Type B pancreatic cell (in vitro differentiated cells): Measurements from ENCODE around the gene ELL3. TPM values are rescaled to one million over a fixed set of nuclear protein-coding genes. Genes with fewer than 3 reads are reported as not detected.
A peak's percentile ranks its signal among the peaks of the same experiment; 100 is the strongest.

Experiments used
- DNase-seq: peaks from one replicate; pipeline ENCODE4 v3.0.0; 2021; ENCODE audit warnings: mixed read lengths; ENCODE audit not compliant: unreplicated experiment; ENCODE audit errors: extremely low spot score
- H3K27ac Mint-ChIP-seq: 2 replicates; pipeline ENCODE4 v1.8.0; 2021; ENCODE audit warnings: mild to moderate bottlenecking, mixed read lengths
- H3K27me3 Mint-ChIP-seq: 2 replicates; pipeline ENCODE4 v1.8.0; 2021; ENCODE audit warnings: mixed read lengths
- H3K36me3 Mint-ChIP-seq: 2 replicates; pipeline ENCODE4 v1.8.0; 2021; ENCODE audit warnings: mixed read lengths
- H3K4me1 Mint-ChIP-seq: one replicate; pipeline ENCODE4 v1.8.0; 2021; ENCODE audit warnings: mixed read lengths; ENCODE audit not compliant: unreplicated experiment
- H3K4me3 Mint-ChIP-seq: 2 replicates; pipeline ENCODE4 v1.8.0; 2021; ENCODE audit warnings: mild to moderate bottlenecking, mixed read lengths
- H3K9me3 Mint-ChIP-seq: 2 replicates; pipeline ENCODE4 v1.8.0; 2021; ENCODE audit warnings: mixed read lengths
- total RNA-seq: library from RNA; stranded (reverse); gene quantifications from 2 replicates; pipeline ENCODE4 v1.2.1, GENCODE V29; 2021; ENCODE audit warnings: low replicate concordance
- TF ChIP-seq, protein P1 (sequence below): fragments of 200-600 bp; sonication (generic); conservative IDR thresholded peaks from 2 replicates; pipeline ENCODE4 v1.5.0; 2021; ENCODE audit warnings: antibody characterized with exemption, mild to moderate bottlenecking

The ELL3 gene
- total RNA-seq, 1 donor from 2014 or later, result 4.1 TPM

DNA sequence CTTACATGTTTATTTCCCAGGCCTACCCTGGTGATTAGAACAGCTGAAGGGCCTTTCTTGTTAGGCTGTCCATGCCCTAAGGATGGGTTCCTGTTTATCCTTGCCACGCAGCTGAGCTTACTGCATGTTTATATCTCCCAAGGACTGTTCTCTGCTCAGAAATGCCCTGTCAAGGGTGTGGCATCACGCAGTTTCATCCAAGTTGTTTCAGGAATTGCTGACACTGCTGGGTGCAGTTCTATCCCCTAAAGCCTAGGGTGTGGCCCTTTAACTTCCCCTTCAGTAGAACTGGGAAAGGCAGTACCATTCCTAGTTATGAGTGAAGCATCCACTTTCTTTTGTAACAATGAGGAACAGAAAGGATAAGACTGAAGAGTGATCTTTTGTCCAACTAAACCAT, 5.0 kb downstream of the ELL3 start:
- H3K27ac Mint-ChIP-seq, result peak overlapping the region; percentile 99
- peak overlapping the region; percentile 74 for H3K4me3 Mint-ChIP-seq
- H3K36me3 Mint-ChIP-seq, result peaks cover 40% of the 10 kb centered on the region
- TF ChIP-seq, protein P1, sequence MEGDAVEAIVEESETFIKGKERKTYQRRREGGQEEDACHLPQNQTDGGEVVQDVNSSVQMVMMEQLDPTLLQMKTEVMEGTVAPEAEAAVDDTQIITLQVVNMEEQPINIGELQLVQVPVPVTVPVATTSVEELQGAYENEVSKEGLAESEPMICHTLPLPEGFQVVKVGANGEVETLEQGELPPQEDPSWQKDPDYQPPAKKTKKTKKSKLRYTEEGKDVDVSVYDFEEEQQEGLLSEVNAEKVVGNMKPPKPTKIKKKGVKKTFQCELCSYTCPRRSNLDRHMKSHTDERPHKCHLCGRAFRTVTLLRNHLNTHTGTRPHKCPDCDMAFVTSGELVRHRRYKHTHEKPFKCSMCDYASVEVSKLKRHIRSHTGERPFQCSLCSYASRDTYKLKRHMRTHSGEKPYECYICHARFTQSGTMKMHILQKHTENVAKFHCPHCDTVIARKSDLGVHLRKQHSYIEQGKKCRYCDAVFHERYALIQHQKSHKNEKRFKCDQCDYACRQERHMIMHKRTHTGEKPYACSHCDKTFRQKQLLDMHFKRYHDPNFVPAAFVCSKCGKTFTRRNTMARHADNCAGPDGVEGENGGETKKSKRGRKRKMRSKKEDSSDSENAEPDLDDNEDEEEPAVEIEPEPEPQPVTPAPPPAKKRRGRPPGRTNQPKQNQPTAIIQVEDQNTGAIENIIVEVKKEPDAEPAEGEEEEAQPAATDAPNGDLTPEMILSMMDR, result no peak
- DNase-seq, result no peak
- H3K9me3 Mint-ChIP-seq, result no peaks in the 10 kb centered on the region
- H3K27me3 Mint-ChIP-seq, result no peaks in the 10 kb centered on the region
- peaks cover 11% of the 10 kb centered on the region for H3K4me1 Mint-ChIP-seq

DNA sequence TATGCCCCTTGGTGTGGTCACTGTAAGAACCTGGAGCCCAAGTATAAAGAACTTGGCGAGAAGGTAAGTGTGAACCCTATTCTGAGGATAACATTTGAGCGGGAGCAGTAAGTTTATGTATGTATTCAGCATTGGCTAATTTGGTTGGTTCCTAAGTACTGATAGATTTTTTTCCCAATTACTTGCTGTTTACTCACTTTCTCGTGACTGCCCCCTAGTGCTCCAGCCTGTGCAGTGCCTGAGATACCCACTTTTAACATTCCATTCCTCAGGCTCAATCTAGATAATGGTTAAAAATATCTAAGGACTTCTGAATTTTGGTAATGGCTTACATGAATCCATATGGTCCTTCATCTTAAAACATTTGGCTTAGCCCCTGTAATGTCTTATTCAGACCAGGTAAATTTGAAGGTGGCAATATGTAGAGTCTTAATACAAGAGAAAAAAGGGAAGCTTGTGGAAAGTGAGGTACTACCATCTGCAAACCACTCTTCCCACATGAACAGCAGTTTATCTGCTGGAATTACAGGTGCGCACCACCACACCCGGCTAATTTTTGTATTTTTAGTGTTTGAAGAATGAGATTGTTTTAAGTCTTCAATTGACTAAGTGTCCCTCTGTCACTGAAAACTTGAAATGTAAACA, 7.1 kb downstream of the ELL3 start:
- no peak for DNase-seq
- H3K4me1 Mint-ChIP-seq, result peaks cover 4% of the 10 kb centered on the region
- H3K9me3 Mint-ChIP-seq, result no peaks in the 10 kb centered on the region
- TF ChIP-seq, protein P1, result peak; percentile 86
- peaks cover 46% of the 10 kb centered on the region for H3K36me3 Mint-ChIP-seq
- no peak overlapping the region for H3K4me3 Mint-ChIP-seq
- no peaks in the 10 kb centered on the region for H3K27me3 Mint-ChIP-seq
- peak overlapping the region; percentile 80 for H3K27ac Mint-ChIP-seq

DNA sequence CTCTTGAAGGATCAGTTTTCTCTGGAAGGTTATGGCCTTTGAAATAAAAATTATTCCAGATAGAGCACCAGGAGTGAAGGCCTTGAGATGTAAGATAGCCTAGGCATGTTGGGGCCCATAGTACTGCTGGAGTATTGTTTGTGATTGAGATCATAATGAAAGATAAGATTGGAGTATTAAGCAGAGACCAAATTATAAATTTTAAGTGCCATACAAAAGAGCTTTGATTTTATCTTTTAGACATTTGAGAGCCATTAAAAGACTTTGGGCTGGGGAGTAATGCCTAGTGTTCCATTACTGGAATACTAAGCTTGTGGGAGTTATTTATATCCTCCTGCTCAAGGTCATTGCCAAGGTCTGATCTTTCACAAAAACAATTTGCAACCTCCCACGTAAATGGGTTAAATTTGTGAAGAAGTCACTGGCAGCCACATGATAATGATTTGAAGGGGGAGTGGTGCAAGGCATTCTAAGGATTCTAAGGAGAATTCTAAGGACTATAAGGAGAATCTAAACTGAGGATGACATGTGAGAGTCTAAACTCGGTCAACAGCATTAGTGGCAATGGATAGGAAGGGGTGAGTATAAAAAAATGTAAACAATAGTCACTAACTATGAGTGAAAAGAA, 12.8 kb downstream of the ELL3 start:
- H3K36me3 Mint-ChIP-seq, result peaks cover 46% of the 10 kb centered on the region
- DNase-seq, result no peak
- no peaks in the 10 kb centered on the region for H3K4me1 Mint-ChIP-seq
- H3K9me3 Mint-ChIP-seq, result no peaks in the 10 kb centered on the region
- H3K27ac Mint-ChIP-seq, result no peak overlapping the region
- H3K4me3 Mint-ChIP-seq, result no peak overlapping the region
- H3K27me3 Mint-ChIP-seq, result no peaks in the 10 kb centered on the region
- TF ChIP-seq, protein P1, result no peak

DNA sequence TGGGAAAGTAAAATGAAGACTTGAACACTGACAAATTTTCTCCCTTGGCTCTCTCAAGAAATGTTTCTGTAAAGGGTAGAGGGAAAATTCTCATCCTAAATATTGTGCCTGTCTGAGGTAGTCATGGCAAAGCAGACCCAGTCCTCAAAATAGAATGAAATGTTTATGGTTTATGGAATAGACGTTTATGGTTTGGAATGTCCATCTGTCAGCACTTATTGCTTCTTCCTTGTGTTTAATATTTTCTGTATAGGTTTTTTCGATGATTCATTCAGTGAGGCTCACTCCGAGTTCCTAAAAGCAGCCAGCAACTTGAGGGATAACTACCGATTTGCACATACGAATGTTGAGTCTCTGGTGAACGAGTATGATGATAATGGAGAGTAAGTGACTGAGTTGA, 13.9 kb downstream of the ELL3 start:
- peaks cover 36% of the 10 kb centered on the region for H3K36me3 Mint-ChIP-seq
- no peak overlapping the region for H3K4me3 Mint-ChIP-seq
- no peaks in the 10 kb centered on the region for H3K27me3 Mint-ChIP-seq
- H3K4me1 Mint-ChIP-seq, result no peaks in the 10 kb centered on the region
- H3K9me3 Mint-ChIP-seq, result no peaks in the 10 kb centered on the region
- TF ChIP-seq, protein P1, result no peak
- peak overlapping the region; percentile 30 for H3K27ac Mint-ChIP-seq
- DNase-seq, result no peak

DNA sequence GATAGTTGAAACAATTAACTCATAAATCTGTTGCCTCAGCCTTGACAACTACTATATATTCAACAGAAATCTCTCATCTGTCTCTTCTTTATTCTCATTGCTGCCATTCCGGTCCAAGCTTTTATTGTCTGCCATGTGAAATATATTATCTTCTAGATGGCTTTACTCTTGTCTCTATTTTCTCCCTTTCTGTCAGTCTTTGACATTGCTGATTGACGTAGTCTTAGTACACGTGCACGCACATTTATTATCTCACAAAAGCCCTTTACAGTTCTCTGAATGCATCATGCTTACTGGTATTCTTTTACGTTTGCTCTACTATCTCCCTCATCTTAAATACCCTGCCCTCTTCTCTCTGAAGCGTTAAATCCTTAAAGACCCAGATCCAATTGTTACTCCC, 24.9 kb downstream of the ELL3 start:
- H3K4me1 Mint-ChIP-seq, result peaks cover 19% of the 10 kb centered on the region
- no peaks in the 10 kb centered on the region for H3K27me3 Mint-ChIP-seq
- TF ChIP-seq, protein P1, result no peak
- H3K27ac Mint-ChIP-seq, result peak overlapping the region; percentile 6
- DNase-seq, result no peak
- H3K9me3 Mint-ChIP-seq, result no peaks in the 10 kb centered on the region
- peak overlapping the region; percentile 24 for H3K4me3 Mint-ChIP-seq
- H3K36me3 Mint-ChIP-seq, result peaks cover 32% of the 10 kb centered on the region
